HS-5 (cell line): Measurements from ENCODE around the gene IL23A.
"Not testable (repeated sequence)": the region's sequence is repeated elsewhere in the genome, so short reads cannot be mapped to it uniquely, and the experiment has no call there.

Source experiments
- DNase-seq: peaks from one replicate; pipeline ENCODE4 v3.0.0-alpha.2; 2012; ENCODE audit warnings: low read depth

Gene IL23A

DNA sequence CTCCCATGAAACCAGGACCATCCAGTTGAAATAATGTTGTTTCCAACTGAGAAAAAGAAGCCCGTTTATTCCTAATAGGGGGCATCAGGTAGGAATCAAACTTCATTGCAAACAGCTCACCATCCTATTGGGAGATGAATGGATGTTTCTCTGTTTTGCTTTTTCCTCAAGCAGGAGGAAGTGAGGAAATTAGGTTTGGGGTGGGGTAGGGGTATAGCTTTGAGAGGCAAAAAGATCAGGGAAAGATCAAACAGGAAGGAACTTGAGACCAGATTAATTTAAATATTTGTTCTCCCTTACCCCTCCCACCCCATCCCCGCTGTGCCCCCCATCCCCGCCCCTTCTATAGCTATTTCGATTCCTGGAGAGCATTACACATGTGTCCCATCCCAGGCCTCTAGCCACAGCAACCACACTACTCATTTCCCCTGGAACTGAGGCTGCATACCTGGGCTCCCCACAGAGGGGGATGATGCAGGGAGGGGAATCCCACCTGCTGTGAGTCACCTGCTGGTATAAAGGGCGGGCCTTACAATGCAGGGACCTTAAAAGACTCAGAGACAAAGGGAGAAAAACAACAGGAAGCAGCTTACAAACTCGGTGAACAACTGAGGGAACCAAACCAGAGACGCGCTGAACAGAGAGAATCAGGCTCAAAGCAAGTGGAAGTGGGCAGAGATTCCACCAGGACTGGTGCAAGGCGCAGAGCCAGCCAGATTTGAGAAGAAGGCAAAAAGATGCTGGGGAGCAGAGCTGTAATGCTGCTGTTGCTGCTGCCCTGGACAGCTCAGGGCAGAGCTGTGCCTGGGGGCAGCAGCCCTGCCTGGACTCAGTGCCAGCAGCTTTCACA, at the start of gene IL23A:
TSS of gene IL23A (plus strand) at position 577 of the 850 bp plus-strand sequence. CDS start at position 738, 161 bp downstream.
- no peak for DNase-seq

- DNase-seq: no peak
Measured at GRCh38 chr12:56293795-56294194, 44.9 kb upstream of the IL23A start.

DNA sequence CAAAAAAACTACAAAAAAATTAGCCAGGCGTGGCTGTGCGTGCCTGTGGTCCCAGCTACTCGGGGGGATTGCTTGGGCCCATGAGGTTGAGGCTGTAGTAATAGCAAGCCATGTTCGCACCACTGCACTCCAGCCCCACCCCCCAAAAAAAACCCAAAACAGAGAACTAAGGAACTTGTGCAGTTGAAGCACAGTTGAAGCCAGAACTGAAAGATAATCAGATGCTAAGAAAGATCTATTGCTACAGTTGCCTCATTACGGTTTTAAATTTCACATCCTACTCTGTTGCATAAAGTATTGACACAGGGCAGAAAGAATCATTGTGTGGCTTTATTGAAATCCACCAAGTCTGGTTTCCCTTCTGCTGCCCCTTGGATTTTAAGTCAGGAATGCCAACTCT, 42.4 kb upstream of the IL23A start:
- no peak for DNase-seq

DNA sequence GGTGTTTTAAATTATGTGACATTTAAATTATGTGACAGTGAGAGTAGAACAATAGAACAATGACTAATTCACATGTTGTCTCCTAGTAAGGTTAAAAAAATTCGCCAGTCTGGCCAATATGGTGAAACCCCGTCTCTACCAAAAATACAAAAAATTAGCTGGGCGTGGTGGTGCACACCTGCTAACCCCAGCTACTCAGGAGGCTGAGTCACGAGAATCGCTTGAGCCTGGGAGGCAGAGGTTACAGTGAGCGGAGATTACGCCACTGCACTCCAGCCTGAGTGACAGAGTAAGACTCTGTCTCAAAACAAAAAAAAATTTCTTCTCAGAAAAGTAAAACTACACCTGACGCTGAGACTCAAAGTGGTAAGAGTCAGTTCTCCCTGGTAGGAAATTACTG, 41.3 kb upstream of the IL23A start:
- no peak for DNase-seq

DNA sequence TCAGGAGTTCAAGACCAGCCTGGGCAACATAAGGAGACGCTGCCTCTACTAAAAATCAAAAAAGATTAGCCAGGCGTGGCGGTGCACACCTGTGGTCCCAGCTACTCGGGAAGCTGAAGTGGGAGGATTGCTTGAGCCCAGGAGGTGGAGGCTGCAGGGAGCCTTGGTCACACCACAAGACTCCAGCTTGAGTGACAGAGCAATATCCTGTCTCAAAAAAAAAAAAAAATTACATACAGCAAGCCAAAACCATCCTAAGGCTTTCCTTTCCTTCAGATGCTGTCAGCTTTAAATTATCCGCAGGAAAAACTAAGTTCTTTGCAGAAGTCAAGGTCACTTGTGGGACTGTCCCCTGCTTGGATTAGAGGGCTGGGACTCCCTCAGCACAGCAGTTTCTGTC, 39.9 kb upstream of the IL23A start:
- DNase-seq: no peak

DNA sequence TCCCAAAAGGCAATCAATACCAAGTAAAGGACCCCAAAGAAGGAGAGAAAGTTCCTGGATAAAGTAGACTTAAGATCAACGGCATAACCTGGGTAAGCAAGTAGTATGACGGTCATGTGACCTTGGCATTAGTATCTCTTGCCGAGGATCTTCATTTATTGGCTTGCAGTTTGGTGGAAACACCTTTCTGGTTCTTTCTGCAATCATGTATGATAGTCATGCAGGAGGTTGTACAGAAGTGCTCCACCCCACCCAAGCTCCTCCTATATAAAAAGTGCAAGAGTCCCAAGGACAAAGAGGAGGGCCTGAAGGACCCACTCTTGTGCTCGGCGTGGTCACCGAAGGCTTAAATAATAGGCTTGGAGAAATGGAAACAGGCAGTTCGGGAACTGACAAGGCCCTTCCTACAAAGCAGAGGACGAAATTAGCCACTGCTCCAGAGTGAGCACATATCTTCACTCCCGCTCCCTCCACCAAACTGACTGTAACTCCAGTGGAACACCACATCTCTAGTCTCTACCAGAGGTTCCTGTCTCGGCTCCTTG, 39.3 kb upstream of the IL23A start:
- no peak for DNase-seq

DNA sequence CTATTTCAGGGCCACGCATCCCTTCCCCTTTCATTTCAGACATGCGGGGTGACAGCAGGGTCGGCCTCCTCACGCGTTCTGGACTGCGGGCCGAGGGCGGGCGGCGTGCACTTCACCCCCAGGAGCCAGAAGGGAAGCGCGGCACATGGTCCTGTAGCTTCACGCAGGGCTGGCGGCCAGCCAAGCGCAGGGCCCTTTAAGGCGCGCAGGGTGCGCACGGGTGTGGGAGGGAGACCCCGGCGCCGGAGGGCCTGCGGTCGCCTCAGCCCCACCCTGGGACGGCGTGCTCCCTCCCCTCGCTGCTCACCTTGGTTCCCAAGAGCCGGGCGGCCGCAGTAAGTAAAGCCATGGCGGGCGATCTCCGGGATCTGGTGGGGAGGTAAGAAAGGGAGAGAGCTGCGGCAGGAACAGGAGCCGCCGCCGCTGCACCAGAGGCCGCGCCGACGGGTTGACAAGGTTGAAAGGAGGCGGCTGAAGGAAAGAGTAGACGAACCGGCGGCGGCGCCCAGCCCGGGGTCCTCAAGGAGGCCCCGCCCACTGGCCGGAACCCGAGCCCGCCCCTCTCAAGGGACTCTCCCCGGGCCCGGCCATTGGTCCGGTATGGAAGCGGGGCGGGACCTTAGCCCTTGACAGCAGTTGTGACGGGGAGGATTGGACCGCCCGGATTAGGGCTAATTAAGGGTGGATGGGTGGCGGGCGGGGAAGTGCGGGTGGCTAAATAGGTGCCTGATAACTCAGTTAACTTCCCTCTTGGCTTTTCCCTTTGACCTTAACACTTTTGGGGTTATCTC, 38.6 kb upstream of the IL23A start, which contains the start of gene CS:
TSS of gene CS (minus strand) at position 478 of the 791 bp plus-strand sequence. CDS start at position 349, 129 bp downstream.
- DNase-seq: peak; percentile 88

GRCh38 chr12:56300644-56301464, 37.8 kb upstream of the IL23A start:
- no peak for DNase-seq

DNA sequence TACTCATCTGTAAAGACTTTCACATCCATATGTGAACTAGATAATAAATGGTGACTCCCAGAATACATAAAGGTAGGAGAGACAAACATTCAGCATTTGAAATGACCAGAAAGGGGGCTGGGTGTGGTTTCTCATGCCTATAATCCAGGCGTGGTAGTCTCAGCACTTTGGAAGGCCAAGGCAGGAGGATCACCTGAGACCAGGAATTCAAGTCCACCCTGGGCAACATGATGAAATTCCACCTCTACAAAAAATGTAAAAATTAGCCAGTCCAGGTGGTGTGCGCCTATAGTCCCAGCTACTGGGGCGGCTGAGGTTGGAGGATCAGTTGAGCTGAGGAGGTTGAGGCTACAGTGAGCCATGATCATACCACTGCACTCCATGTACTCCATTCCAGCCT, 34.4 kb upstream of the IL23A start:
- DNase-seq: no peak

DNA sequence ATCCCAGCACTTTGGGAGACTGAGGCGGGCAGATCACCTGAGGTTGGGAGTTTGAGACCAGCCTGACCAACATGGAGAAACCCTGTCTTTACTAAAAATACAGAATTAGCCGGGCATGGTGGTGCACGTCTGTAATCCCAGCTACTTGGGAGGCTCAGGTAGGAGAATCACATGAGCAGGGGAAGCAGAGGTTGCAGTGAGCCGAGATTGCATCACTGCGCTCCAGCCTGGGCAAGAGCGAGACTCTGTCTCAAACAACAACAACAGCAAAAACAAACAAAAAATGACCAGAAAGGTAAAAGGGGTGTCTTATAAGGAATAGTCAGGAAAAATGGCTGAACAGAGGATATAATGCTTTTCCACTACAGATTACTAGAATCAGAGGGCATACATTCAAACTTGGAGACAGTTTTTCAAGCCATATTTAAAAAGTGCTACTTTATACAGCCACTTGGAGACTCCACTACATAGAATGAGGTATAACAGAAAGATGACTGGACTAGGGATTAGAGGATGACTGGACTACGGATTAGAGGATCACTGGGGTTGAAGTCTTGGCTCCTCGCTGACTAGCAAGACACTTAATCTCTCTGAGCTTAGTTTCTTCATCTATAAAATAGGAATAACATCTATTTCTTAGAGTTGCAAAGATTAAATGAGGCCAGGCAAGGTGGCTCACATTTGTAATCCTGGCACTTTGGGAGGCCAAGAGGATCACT, 33.7 kb upstream of the IL23A start:
- no peak for DNase-seq

GRCh38 chr12:56307221-56307965, 31.3 kb upstream of the IL23A start:
- DNase-seq: no peak

- DNase-seq: no peak
Measured at GRCh38 chr12:56308714-56309113, 30.0 kb upstream of the IL23A start.

DNA sequence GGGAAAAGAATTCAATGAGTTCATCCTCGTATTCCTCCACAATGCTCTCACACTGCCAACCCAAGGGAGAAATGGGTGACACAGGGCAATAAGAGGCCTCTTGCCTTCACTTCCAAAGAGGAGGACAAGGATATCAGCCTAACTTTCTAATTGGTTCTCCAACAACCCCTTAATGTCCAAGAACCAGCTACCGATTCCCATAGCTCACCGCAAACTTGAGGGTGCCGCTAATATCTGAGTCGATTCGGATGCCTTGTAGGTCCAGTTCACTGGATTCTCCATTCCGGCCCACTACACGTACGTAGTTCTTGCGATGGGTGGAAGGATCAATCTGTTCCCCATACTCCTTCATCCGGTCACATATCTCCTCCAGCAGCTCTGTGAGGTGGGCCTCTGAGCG, 27.7 kb upstream of the IL23A start:
- DNase-seq: no peak

- DNase-seq: no peak
Measured at GRCh38 chr12:56315249-56315621, 23.4 kb upstream of the IL23A start.

DNA sequence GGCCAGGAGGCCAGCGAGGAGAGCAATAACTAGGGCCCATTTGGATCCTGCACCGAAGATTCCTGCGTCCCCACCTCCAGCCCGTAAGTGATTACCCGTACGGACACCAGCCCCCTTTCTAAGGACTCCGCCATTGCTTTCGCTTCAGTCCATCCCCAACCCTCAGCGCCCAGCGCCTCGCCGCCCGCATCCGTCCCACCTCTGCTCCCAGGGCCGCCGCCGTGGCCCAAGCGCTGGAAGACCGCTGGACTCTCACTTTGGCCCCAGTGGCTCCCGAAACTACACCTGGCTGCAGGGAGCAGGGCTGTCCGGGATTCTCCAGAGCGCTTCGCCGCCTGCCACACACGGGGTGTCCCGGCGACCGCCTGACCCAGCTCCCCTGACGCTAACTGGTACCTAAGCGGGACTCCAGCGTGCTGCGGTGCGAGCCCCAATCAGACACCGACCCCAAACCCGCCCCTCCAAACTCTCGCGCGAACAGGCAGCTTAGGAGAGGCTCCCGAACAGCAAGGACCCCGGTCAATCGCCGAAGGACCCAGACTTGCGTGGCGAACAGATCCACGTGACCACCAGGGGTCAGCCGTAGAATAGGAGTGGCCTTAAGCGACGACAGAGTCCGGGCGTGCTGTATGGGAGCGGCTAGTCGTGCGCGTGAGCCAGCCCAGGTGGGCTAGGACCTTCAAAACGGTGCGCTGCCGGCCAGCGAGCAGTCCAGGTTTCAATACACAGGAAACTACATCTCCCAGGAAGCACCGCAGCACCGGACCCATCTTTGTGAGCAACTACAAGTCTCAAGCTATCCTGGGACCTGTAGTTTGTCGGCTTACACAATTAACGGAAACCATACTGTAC, 22.8 kb upstream of the IL23A start, which contains the start of gene CNPY2:
TSS of gene CNPY2 (minus strand) at position 367 of the 852 bp plus-strand sequence. CDS start 771 bp downstream, outside the sequence.
- peak; percentile 93 for DNase-seq

DNA sequence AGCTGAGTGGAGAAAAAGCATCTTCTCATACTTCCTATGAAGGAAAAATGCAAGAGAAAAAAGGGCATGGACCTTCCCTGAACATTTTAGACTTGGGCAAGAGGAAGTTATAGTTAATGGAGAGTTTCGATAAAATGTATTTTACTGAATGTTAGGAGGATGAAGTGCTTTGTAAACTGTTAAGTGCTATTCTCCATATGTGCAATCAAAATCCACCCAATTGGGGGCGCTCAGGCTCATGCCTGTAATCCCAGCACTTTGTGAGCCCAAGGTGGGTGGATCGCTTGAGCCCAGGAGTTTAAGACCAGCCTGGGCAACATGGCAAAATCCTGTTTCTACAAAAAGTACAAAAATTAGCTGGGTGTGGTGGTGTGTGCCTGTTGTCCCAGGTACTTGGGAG, 21.0 kb upstream of the IL23A start:
- no peak for DNase-seq

DNA sequence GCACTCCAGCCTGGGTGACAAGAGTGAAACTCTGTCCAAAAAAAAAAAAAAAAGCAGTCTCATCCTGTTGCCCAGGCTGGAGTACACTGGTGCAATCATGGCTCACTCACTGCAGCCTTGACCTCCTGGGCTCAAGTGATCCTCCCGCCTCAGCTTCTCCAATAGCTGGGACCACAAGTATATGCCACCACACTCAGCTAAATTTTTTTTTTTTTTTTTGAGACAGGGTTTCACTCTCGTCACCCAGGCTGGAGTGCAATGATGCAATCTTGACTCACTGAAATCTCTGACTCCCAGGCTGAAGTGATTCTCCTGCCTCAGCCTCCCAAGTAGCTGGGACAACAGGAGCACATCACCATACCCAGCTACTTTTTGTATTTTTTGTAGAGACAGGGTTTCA, 17.7 kb upstream of the IL23A start:
- DNase-seq: no peak

DNA sequence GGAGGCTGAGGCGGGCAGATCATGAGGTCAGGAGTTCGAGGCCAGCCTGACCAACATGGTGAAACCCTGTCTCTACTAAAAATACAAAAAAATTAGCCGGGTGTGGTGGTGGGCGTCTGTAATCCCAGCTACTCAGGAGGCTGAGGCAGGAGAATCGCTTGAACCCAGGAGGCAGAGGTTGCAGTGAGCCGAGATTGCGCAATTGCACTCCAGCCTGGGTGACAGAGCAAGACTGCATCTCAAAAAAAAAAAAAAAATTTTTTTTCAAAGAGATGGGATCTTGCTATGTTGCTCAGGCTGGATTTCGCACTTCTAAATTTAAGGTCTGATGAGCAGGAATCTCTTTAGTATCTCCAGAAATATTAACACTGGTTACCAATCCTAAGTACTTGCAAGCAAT, 17.1 kb upstream of the IL23A start:
- DNase-seq: not testable (repeated sequence)

GRCh38 chr12:56324206-56324605, 14.5 kb upstream of the IL23A start:
- DNase-seq: no peak
